Measurements from ENCODE around the gene CASKIN1.

GRCh38 chr16:2188395-2188794 lies 8.0 kb downstream of the CASKIN1 start:
- TF ChIP-seq GATA2 (IDR thresholded peaks at IDR 0.05; ENCODE audit: low read depth, low read length) = no peak
- no peak for TF ChIP-seq GATA3 (IDR thresholded peaks at IDR 0.05; ENCODE audit: low read depth, low read length)

Data from SH-SY5Y (cell line).